ENCODE measurements around the gene SLC7A1. TPM values are rescaled to one million over a fixed set of nuclear protein-coding genes. Genes with fewer than 3 reads are reported as not detected.

SLC7A1 gene
- polyA plus RNA-seq, 3 donors: 0.89 to 2.2 (median 0.92) TPM

GRCh38 chr13:29484236-29484635 is 111.3 kb downstream of the SLC7A1 start:
- Histone ChIP-seq H3K27me3 (ENCODE audit: control insufficient read depth in 2 of 2, insufficient read depth in 2 of 2, low read length in 2 of 2) (no peaks in the 10 kb centered on the region), H3K4me3 (replicated peaks in 1 of 3; ENCODE audit: low read depth in 2 of 3, low read length in 3 of 3) (no peak overlapping the region), H3K9me3 (replicated peaks in 1 of 2; ENCODE audit: control insufficient read depth in 1 of 2, insufficient read depth in 1 of 2, low read length in 2 of 2) (no peaks in the 10 kb centered on the region), H3K27ac (ENCODE audit: low read depth in 1 of 2, low read length in 2 of 2) (no peak overlapping the region), H3K79me2 (ENCODE audit: insufficient read depth, low read length) (no peaks in the 10 kb centered on the region), H3K36me3 (replicated peaks in 1 of 2; ENCODE audit: control insufficient read depth in 1 of 2, insufficient read depth in 2 of 2, low read length in 2 of 2) (no peaks in the 10 kb centered on the region), H3K4me1 (ENCODE audit: control insufficient read depth in 1 of 2, insufficient read depth in 2 of 2, low read length in 2 of 2) (peaks cover 5 to 7% of the 10 kb centered on the region in 2 donors), H3K9ac (ENCODE audit: insufficient read depth, low read length, poor library complexity, severe bottlenecking) (no peak overlapping the region), H4K20me1 (ENCODE audit: insufficient read depth, low read length) (no peaks in the 10 kb centered on the region), H3K4me2 (replicated peaks; ENCODE audit: extremely low read depth, low read length, poor library complexity, severe bottlenecking) (no peak overlapping the region), H2AFZ (ENCODE audit: insufficient read depth, low read depth, low read length, poor library complexity, severe bottlenecking) (no peak overlapping the region)
- no peak for DNase-seq
- Mint-ChIP-seq H3K4me1 (peaks cover 9% of the 10 kb centered on the region), H3K36me3 (no peaks in the 10 kb centered on the region), H3K4me3 (no peak overlapping the region), H3K27me3 (ENCODE audit: low read depth in 3 of 3) (peaks cover 1 to 11% (median 2%) of the 10 kb centered on the region in 3 donors), H3K27ac (peak overlapping the region in 1 of 7 donors; percentile 28), H3K9me3 (no peaks in the 10 kb centered on the region)
- TF ChIP-seq, protein P1, sequence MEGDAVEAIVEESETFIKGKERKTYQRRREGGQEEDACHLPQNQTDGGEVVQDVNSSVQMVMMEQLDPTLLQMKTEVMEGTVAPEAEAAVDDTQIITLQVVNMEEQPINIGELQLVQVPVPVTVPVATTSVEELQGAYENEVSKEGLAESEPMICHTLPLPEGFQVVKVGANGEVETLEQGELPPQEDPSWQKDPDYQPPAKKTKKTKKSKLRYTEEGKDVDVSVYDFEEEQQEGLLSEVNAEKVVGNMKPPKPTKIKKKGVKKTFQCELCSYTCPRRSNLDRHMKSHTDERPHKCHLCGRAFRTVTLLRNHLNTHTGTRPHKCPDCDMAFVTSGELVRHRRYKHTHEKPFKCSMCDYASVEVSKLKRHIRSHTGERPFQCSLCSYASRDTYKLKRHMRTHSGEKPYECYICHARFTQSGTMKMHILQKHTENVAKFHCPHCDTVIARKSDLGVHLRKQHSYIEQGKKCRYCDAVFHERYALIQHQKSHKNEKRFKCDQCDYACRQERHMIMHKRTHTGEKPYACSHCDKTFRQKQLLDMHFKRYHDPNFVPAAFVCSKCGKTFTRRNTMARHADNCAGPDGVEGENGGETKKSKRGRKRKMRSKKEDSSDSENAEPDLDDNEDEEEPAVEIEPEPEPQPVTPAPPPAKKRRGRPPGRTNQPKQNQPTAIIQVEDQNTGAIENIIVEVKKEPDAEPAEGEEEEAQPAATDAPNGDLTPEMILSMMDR (IDR thresholded peaks at IDR 0.05): no peak
- intact Hi-C loops (cut with micrococcal nuclease): no loop called here
- WGBS (ENCODE audit: insufficient coverage): 94% methylated on average over 6 of the region's 7 CpGs

DNA sequence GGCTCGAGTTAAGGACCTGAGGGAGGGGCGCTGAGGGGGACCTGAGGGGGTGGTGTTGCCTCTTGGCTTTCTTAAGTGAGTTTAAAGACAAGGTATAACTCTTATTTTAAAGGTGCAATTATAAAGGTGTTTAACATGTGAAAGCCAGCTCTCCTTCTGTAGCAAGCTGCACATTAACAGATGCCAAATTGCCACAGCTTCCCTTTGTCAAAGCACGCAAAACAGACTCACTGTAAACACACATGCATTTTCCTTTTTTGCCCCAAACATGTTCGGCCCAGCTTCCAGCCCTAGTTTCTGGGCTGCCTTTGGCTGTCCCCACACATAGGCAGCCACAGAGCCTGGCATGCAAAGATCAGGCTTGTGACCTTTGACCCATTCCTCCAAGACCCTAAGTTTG is 111.9 kb downstream of the SLC7A1 start:
- no peaks in the 10 kb centered on the region for H3K36me3 Mint-ChIP-seq
- no peak for DNase-seq
- 92% methylated on average over 3 of the region's 4 CpGs for WGBS (ENCODE audit: insufficient coverage)

More for the DNA sequence above, 111.9 kb downstream of the SLC7A1 start:
- Histone ChIP-seq H3K4me1 (ENCODE audit: control insufficient read depth in 1 of 2, insufficient read depth in 2 of 2, low read length in 2 of 2) (peaks cover 5 to 7% of the 10 kb centered on the region in 2 donors), H3K4me2 (replicated peaks; ENCODE audit: extremely low read depth, low read length, poor library complexity, severe bottlenecking) (no peak overlapping the region), H3K4me3 (replicated peaks in 1 of 3; ENCODE audit: low read depth in 2 of 3, low read length in 3 of 3) (no peak overlapping the region), H3K79me2 (ENCODE audit: insufficient read depth, low read length) (no peaks in the 10 kb centered on the region), H4K20me1 (ENCODE audit: insufficient read depth, low read length) (no peaks in the 10 kb centered on the region), H2AFZ (ENCODE audit: insufficient read depth, low read depth, low read length, poor library complexity, severe bottlenecking) (no peak overlapping the region), H3K9me3 (replicated peaks in 1 of 2; ENCODE audit: control insufficient read depth in 1 of 2, insufficient read depth in 1 of 2, low read length in 2 of 2) (no peaks in the 10 kb centered on the region), H3K27me3 (ENCODE audit: control insufficient read depth in 2 of 2, insufficient read depth in 2 of 2, low read length in 2 of 2) (no peaks in the 10 kb centered on the region), H3K27ac (ENCODE audit: low read depth in 1 of 2, low read length in 2 of 2) (no peak overlapping the region), H3K36me3 (replicated peaks in 1 of 2; ENCODE audit: control insufficient read depth in 1 of 2, insufficient read depth in 2 of 2, low read length in 2 of 2) (no peaks in the 10 kb centered on the region), H3K9ac (ENCODE audit: insufficient read depth, low read length, poor library complexity, severe bottlenecking) (no peak overlapping the region)
- H3K27ac Mint-ChIP-seq: no peak overlapping the region
- H3K27me3 Mint-ChIP-seq (ENCODE audit: low read depth in 3 of 3): peaks cover 1 to 11% (median 2%) of the 10 kb centered on the region in 3 donors
- peaks cover 9% of the 10 kb centered on the region for H3K4me1 Mint-ChIP-seq
- no peak overlapping the region for H3K4me3 Mint-ChIP-seq
- intact Hi-C loops (cut with micrococcal nuclease): no loop called here
- no peaks in the 10 kb centered on the region for H3K9me3 Mint-ChIP-seq
- TF ChIP-seq, protein P1 (IDR thresholded peaks at IDR 0.05): no peak

Data from CD14-positive monocyte (primary cell).